Right atrium auricular region (tissue), 2 donors: Measurements from ENCODE around the gene PKMYT1. TPM values are rescaled to one million over a fixed set of nuclear protein-coding genes. Genes with fewer than 3 reads are reported as not detected.
A peak's percentile ranks its signal among the peaks of the same experiment; 100 is the strongest.

Source experiments
- DNase-seq: peaks from one replicate; pipeline ENCODE4 v3.0.0-alpha.2; 2019; ENCODE audit warnings: low spot score
- H3K27ac ChIP-seq, 2 donors: fragments of 200-600 bp; sonication (generic); 1 replicate in 1 of 2; 2 replicates in 1 of 2; pipeline ENCODE4 v1.5.1; 2016 to 2019
- H3K27me3 ChIP-seq, 2 donors: fragments of 200-600 bp; sonication (generic); one replicate each; pipeline versions ENCODE4 v1.5.1 to v1.6.0; 2017 to 2019
- H3K36me3 ChIP-seq: fragments of 200-600 bp; sonication (generic); one replicate; pipeline ENCODE4 v1.5.1; 2016
- H3K4me1 ChIP-seq, 2 donors: fragments of 200-600 bp; sonication (generic); one replicate each; pipeline versions ENCODE4 v1.5.1 to v1.6.0; 2017 to 2019
- H3K4me3 ChIP-seq, 2 donors: fragments of 200-600 bp; sonication (generic); 1 replicate in 1 of 2; 2 replicates in 1 of 2; pipeline ENCODE4 v1.5.1; 2017 to 2019; ENCODE audit warnings: mild to moderate bottlenecking in 1 of 2, moderate library complexity in 1 of 2
- H3K9me3 ChIP-seq, 2 donors: fragments of 200-600 bp; sonication (generic); one replicate each; pipeline ENCODE4 v1.5.1; 2019
- CTCF ChIP-seq, 2 donors: fragments of 200-600 bp; sonication (generic); IDR thresholded peaks; one replicate each; pipeline ENCODE4 v1.5.1; 2019; ENCODE audit warnings: antibody characterized with exemption in 2 of 2
- total RNA-seq, 2 donors: library from RNA; depleted of rRNA; stranded (reverse); fragments of >200 nt; gene quantifications; one replicate each; pipeline ENCODE4 v1.1.0, GENCODE V29; 2016

PKMYT1 gene
- total RNA-seq, 2 donors from 2014 or later: 0.52 to 0.98 TPM

DNA sequence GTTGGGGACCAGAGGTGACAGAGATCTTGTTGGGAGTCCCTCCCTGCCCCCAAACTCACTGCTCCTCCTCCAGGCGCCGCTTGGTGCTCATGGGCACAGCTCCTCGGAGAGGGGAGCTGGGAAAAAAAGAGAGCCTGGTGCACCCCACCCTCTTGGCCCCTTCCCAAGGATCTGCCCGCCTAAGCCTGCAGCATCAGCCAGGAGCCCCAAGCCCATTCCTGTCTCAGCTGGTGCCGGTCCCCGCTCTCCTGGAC is 43.1 kb upstream of the PKMYT1 start:
- H3K4me1 ChIP-seq: peaks cover 0 to 51% of the 10 kb centered on the region in 2 donors
- peaks cover 13% of the 10 kb centered on the region for H3K36me3 ChIP-seq
- DNase-seq: no peak
- peak overlapping the region; percentile 46 to 74 for H3K4me3 ChIP-seq
- no peak for TF ChIP-seq CTCF (IDR thresholded peaks at IDR 0.05)
- H3K27me3 ChIP-seq: peaks cover 0 to 2% of the 10 kb centered on the region in 2 donors
- H3K27ac ChIP-seq: peak overlapping the region; percentile 95 to 99
- H3K9me3 ChIP-seq: no peaks in the 10 kb centered on the region

DNA sequence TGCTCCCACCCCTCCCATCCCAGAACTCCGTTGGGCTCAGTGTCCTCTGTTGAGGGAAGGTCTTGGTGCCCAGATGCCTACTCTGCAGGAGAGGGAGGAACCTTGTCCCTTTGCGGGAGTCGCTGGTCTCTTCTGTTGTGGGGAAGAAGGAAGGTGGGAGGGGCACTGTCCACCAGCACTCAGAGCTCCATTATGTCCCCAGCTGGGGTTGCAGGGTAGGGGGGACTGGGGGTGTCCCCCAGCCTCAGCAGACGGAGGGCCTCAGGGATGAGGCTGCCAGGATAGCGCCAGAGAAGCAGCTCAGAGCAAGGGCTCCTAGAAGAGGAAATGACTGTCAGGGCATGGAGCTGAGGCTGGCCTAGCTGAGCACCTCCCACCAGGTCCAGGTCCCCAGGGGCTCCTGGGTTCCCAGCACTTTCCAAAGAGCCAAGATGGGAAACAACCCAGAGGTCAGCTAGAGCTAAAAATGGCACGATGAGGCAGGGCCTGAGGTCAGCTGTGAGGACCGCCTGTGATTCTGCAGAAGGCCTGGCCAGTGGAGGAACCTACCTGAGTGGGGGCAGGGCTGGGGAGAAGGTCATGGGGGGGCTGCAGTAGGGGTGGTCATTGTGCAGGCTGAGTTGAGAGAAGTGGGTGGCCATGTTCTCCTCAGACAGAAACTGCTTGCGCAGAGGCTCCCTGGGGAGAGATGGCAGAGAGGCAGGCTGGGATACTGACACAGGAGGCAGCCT is 42.6 kb upstream of the PKMYT1 start:
- peak overlapping the region; percentile 95 to 99 for H3K27ac ChIP-seq
- TF ChIP-seq CTCF (IDR thresholded peaks at IDR 0.05): no peak
- H3K36me3 ChIP-seq: peaks cover 13% of the 10 kb centered on the region
- peaks cover 0 to 7% of the 10 kb centered on the region in 2 donors for H3K27me3 ChIP-seq
- H3K4me1 ChIP-seq: peaks cover 0 to 54% of the 10 kb centered on the region in 2 donors
- peak overlapping the region; percentile 46 to 74 for H3K4me3 ChIP-seq
- no peaks in the 10 kb centered on the region for H3K9me3 ChIP-seq
- DNase-seq: no peak

DNA sequence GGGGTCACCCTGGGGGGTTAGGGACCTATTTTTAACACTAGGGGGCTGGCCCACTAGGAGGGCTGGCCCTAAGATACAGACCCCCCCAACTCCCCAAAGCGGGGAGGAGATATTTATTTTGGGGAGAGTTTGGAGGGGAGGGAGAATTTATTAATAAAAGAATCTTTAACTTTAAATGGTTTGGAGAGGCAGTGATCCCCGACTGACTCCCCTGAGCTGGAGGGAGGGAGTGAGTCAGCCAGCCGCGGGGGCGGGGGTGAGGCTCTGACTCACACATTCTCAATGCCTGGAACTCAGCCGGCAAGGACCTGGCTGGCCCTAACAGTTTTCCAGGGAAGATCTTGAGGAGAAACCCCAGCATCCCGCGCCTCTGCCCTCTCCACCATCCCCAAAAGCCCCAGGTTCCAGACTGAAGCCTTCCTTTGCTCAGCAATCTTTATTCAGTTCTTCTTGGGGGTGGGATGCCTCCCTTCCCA is 42.0 kb upstream of the PKMYT1 start:
- Histone ChIP-seq H3K9me3 (no peaks in the 10 kb centered on the region), H3K27ac (peak overlapping the region; percentile 95 to 99), H3K27me3 (peaks cover 0 to 11% of the 10 kb centered on the region in 2 donors), H3K36me3 (peaks cover 11% of the 10 kb centered on the region), H3K4me3 (peak overlapping the region; percentile 74 to 94), H3K4me1 (peaks cover 0 to 56% of the 10 kb centered on the region in 2 donors)
- no peak for TF ChIP-seq CTCF (IDR thresholded peaks at IDR 0.05)
- DNase-seq: peak; percentile 97

- Histone ChIP-seq H3K27me3 (peaks cover 0 to 11% of the 10 kb centered on the region in 2 donors), H3K4me3 (peak overlapping the region; percentile 74 to 94), H3K4me1 (peaks cover 0 to 56% of the 10 kb centered on the region in 2 donors), H3K27ac (peak overlapping the region; percentile 95 to 99), H3K9me3 (no peaks in the 10 kb centered on the region), H3K36me3 (peaks cover 5% of the 10 kb centered on the region)
- DNase-seq: peak; percentile 80
- TF ChIP-seq CTCF (IDR thresholded peaks at IDR 0.05): peak in 1 of 2 donors; percentile 45
Measured at GRCh38 chr16:3021449-3022207, 41.4 kb upstream of the PKMYT1 start.

DNA sequence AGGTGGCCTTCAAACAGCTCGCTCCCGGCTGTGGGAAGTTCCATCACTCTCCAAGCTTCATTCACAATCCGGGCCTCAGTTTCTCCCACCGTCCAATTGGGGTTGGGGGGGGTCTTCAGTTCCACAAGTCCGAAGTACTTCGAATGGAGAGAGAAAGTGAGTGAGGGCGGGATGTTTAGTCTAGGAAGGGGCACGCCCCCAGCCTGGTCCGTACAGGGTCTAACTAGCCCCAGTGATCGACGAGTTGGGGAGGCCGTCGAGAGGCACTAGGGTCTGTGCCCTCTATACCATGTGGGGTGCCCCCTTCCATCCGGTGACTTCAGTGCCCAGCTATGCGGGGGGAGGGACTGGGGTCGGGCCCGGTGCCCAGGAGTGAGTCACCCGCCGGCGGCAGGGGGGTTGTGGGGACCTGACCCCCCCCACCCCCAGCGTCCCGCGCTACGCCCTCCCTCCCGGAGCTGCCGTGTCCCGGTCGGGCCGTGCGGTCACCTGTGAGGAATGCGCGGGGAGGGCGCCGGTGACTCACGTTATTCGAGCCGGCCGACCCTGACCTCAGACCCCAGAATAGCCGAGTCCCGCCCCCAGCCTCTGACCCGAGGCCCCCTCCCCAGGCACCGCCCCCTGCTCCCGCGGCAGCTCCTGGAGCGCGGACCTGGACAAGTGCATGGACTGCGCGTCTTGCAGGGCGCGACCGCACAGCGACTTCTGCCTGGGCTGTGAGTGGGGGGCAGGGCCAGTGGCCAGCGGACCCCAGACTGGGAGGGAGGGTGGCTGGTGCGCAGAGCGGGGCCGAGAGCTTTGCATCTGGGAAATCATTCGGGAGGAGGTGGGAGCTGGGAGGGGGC is 40.6 kb upstream of the PKMYT1 start:
- Histone ChIP-seq H3K27me3 (peaks cover 0 to 11% of the 10 kb centered on the region in 2 donors), H3K9me3 (no peaks in the 10 kb centered on the region), H3K4me1 (peaks cover 0 to 56% of the 10 kb centered on the region in 2 donors), H3K27ac (peak overlapping the region; percentile 95 to 99), H3K4me3 (peak overlapping the region; percentile 74 to 94), H3K36me3 (no peaks in the 10 kb centered on the region)
- TF ChIP-seq CTCF (IDR thresholded peaks at IDR 0.05): no peak
- peak; percentile 85 for DNase-seq
